HG03354 (cell line): Measurements from ENCODE around the gene PTPRN2.

Experiments
- ATAC-seq: cut with Tn5 transposase; IDR thresholded peaks from one replicate; pipeline ENCODE4 v1.9.1; 2021; ENCODE audit warnings: mild to moderate bottlenecking; ENCODE audit not compliant: unreplicated experiment, poor library complexity, severe bottlenecking

PTPRN2 gene

GRCh38 chr7:157635148-157635500 is 952.5 kb downstream of the PTPRN2 start:
- no peak for ATAC-seq

DNA sequence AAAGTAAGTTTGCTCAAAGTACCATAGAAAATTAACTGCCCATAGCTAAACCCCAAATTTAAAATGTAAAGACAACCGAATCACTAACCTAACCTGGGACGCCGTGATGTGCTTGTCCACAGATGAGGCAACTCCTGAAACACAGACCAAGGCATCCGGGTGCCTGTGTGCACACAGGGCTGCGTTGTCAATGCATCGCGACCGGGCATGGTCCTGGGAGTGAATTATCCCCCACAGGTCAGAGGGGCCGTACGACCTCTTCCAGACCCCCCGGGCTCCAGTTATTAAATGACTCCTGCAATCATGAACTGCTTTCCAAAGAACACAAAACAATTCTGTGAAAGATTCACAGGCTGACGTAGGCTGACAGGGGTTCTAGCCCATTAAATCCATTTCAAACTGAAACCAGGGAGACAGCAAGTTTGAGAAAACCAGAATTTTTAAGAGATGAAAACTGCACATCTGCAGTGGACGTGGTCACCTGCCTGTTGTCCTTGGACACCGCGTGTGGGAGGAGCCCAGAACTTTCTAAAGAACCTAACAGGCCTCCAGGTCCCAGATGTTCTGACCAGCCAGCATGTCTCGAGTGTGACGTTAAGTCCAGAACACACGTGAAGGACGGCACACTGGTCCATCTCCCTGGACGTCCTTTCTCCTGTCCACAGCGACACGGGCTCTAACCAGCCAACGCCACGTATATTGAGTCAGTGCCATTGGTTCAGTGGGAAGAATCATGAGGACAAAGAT is 953.0 kb downstream of the PTPRN2 start:
- no peak for ATAC-seq

GRCh38 chr7:157633465-157634185 is 954.0 kb downstream of the PTPRN2 start:
- no peak for ATAC-seq

DNA sequence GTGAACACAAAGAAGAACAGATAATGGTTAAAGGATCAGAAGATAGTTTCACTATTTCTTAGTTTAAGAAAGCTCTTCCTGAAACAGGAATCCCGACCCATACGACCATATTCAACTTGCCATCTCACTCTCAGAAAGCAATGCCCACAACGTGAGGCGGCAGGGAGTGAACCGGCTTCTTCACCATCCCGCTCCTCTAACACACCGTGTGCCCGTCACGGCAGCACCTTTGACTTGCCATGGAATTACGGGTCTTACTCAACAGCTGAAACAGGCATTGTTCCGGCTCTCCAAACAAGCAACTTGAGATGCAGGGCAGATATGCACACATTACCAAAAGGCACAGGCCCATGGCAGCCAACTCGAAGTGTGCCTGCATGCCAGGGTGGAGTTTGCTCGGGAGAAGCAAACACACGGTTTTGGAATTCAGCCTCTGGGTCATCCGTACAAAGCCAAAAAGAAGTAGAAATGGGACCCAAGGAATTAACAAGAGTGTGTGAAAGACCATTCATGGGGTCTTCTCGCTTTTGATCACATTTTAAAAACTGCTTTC is 957.2 kb downstream of the PTPRN2 start:
- no peak for ATAC-seq

GRCh38 chr7:157628456-157628855 is 959.2 kb downstream of the PTPRN2 start:
- ATAC-seq, result no peak

- no peak for ATAC-seq
Measured at GRCh38 chr7:157627646-157628045, 960.0 kb downstream of the PTPRN2 start.

GRCh38 chr7:157627033-157627432 is 960.6 kb downstream of the PTPRN2 start:
- ATAC-seq, result no peak

- no peak for ATAC-seq
Measured at GRCh38 chr7:157625973-157626742, 961.5 kb downstream of the PTPRN2 start.

DNA sequence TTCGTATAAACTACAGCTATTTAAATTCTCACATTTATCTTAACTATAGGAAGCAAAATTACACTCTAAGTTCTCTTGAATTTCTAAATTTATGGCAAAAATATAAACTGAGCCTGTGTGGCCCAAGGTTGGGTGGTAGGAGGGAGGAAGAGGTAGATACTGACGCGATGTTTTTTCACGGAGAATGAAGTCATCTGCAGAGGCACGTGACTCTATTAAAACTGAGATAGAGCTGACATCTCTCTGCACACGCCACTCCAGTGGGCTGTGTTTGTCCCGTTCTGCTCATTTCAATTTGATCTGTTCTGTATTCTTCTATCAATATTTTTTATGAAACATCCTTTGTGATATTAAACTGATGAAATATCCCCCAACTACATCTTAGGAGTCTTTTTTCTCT is 964.1 kb downstream of the PTPRN2 start:
- no peak for ATAC-seq

DNA sequence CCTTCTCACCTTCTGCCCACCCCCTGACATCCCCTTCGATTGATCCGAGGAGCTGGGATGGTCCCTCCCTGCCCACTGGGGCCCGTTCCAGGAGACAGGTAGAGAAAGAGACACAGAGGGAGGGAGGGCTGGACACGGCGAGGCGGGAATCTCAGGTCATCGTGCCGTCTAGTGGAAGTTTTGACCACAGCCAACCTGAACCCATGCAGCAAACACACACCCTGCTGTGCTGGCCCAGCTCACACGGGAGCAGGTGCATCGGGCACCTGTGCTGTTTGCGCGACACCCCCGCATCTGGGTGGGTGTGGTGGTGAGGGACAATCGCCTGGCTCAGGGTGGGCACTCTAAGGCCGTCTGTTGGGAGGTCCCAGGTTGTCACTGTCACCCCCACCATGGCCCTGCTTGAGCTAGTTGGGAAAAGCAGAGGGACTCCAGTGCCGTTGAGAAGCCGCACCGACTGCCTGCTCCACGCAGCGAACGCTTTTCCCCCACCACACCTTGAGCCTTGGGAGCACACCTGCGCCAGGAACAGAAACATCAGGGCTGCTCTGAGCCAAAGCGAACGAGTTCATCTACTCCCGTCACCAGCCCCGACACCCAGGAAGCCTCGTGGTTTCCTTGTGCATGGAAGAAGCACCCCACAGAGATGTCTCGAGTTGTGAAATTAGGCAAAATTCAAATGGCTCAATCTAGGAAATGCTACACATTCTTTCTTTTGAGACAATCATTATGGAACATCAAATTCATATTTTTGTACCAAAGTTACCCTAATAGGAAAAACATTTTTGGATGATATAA is 965.0 kb downstream of the PTPRN2 start:
- ATAC-seq, result no peak

- no peak for ATAC-seq
Measured at GRCh38 chr7:157622000-157622399, 965.6 kb downstream of the PTPRN2 start.

DNA sequence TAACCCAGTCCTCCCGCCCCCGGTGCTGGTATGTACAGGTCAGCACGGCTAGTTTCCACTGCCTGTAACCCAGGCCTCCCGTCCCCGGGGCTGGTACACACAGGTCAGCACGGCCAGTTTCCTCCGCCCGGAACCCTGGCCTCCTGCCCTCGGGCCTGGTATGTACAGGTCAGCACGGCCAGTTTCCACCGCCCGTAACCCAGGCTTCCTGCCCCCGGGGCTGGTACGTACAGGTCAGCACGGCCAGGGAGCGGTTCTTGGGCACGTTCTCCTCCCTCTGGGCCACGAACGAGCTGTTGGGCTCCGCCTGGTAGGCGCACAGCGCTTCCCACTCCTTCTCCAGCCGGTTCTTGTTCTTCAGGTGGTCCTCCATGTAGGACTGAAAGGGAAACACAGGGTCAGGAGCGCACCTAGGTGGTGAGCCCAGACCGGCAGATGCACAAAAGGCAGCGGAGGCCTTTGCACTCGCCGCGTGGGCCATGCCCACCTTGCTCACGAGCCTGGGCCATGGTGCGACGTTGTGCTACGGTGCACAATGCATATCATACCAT is 966.4 kb downstream of the PTPRN2 start:
- ATAC-seq, result no peak

DNA sequence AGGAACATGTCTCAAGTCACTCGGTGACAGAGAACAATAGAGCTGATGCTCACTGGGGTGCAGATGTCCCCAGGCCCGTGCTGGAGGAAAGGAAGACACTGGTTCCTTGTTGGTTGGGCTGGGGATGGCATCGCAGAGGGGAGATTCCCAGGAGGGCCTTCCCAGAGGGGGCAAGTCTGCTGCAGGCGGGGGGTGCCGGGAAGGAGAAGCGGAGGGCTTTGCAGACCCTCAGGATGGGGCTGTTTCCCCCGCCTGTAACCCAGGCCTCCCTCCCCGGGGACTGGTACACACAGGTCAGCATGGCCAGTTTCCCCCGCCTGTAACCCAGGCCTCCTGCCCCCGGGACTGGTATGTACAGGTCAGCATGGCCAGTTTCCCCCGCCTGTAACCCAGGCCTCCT is 967.0 kb downstream of the PTPRN2 start:
- no peak for ATAC-seq

DNA sequence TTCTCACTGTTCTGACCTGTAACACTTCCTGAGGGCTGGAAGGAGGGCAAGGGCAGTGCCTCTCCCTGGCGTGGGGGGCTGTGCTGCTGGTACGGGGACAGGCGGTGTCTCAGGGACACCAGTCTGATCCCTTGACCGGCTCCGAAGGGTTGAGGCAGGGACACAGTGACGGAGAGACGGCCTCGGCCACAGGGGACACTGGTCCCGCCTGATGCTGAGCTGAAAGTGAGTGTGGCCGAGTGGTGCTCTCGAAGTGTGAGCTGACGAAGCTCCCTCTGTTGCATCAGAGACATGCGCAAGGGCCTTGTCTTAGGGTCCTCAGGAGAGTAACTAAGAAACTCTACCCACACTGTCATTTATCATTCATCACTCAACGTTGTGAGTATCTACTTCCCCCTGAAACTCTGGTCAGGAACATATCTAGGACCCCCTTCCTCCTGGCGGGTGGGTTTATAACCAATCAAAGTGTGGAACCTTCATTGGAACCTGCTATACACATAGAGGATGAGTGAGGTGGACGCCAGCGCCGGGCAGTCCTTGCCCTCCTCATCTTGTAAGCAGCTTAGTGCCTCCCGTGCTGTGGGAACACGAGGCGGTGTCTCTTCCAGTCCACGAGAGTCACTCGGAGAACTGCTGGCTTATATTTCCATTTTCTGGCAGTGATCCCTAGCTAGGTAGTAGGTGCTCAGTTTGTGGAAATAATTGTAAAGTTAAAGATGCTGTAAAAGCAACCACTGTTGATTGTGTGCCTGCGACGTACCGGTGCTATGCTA is 967.7 kb downstream of the PTPRN2 start:
- no peak for ATAC-seq

DNA sequence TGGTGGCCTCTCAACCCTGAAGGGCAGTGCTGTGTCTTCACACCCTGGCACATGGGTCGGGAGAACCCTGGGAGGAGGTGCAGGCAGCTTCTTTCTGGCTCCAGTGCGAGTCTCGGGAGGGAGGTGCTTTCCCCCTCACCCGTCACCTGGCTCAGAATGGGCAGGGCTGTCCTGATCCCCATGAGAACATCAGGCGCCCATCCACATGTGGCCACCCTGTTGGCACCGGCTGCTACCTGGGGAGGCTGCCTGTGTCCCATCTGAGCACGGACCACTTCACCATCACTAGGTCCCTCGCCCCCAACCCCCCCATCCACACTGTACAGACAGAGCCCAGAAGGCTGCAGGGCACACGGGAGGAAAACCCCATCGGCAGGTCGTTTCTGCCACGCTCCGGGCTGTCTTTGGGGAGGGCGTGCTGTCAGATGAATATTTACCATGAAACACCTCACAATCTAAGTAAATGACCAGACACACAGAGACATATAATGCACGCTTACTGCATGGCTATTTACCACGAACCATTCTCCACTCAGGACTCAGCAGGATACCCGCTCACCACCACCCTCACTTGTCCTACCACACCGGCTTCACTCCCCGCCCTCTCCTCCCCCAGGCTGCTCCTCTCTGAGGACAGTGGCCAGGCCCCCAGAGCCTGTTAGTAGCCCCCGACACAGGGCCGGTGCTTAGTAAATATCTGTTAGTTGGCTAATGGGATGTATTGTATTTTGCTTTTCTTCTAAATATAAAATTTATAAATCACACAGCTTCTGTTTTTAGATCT is 968.6 kb downstream of the PTPRN2 start:
- no peak for ATAC-seq

GRCh38 chr7:157618091-157618726 is 969.4 kb downstream of the PTPRN2 start:
- no peak for ATAC-seq

DNA sequence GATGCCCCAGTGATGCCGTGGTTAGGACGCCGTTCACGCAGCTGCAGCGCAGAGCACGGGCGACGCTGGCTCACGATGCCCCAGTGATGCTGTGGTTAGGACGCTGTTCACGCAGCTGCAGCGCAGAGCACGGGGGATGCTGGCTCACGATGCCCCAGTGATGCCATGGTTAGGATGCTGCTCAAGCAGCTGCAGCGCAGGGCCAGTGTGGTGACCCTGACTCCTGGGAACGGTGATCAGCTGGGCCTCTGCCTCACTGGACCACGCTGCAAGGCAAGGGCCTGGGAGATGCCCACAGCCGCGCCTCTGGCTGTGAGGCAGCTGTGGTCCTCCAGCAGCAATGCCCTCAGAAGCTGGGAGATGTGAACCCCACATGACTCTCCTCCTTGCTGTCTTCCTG is 970.2 kb downstream of the PTPRN2 start:
- no peak for ATAC-seq
